Spinal cord (tissue), 10 donors: ENCODE results near the gene MYD88. TPM values are rescaled to one million over a fixed set of nuclear protein-coding genes. Genes with fewer than 3 reads are reported as not detected.
"Not testable (repeated sequence)": the region's sequence is repeated elsewhere in the genome, so short reads cannot be mapped to it uniquely, and the experiment has no call there.

ENCODE experiments used
- DNase-seq, 6 donors: peaks; one replicate each; pipeline versions ENCODE4 v3.0.0 to v3.0.0-alpha.2; 2013 to 2015; ENCODE audit warnings: low spot score in 6 of 6, low read depth in 4 of 6
- H3K27ac ChIP-seq: one replicate; pipeline ENCODE4 v1.5.1; 2013; ENCODE audit warnings: low read depth, low read length, control low read depth
- H3K27me3 ChIP-seq: one replicate; pipeline ENCODE4 v1.6.1; 2013; ENCODE audit warnings: low read length; ENCODE audit not compliant: control insufficient read depth, insufficient read depth
- H3K36me3 ChIP-seq: one replicate; pipeline ENCODE4 v1.6.1; 2013; ENCODE audit warnings: low read length; ENCODE audit not compliant: control insufficient read depth, insufficient read depth
- H3K4me1 ChIP-seq: one replicate; pipeline ENCODE4 v1.6.1; 2013; ENCODE audit warnings: low read length; ENCODE audit not compliant: control insufficient read depth, insufficient read depth
- H3K4me3 ChIP-seq: one replicate; pipeline ENCODE4 v1.5.1; 2013; ENCODE audit warnings: low read depth, low read length, control low read depth
- H3K9me3 ChIP-seq: one replicate; pipeline ENCODE4 v1.6.1; 2013; ENCODE audit warnings: low read length; ENCODE audit not compliant: control insufficient read depth, insufficient read depth
- WGBS: methylation state at CpG from one replicate; pipeline ENCODE4 v1.1.5; 2013; ENCODE audit warnings: missing lambda C conversion rate; ENCODE audit not compliant: insufficient coverage; 5-methylcytosine and 5-hydroxymethylcytosine counted together
- polyA plus RNA-seq, 2 donors: library from polyadenylated mRNA; unstranded; fragments of 120-200 nt; gene quantifications; one replicate each; pipeline ENCODE4 v1.2.1, GENCODE V29; 2013; ENCODE audit not compliant: insufficient read length in 2 of 2
- total RNA-seq, 2 donors: library from RNA; depleted of rRNA in 1 of 2; stranded (reverse); fragments of 120-200 nt in 1 of 2; fragments of >200 nt in 1 of 2; gene quantifications; one replicate each; pipeline versions ENCODE4 v1.2.3 to v1.2.4, GENCODE V29; 2013 to 2014
- donor health status: healthy.

Gene MYD88
- total and polyA plus RNA-seq, 4 donors, result 5.1 to 22.2 (median 15.4) TPM

DNA sequence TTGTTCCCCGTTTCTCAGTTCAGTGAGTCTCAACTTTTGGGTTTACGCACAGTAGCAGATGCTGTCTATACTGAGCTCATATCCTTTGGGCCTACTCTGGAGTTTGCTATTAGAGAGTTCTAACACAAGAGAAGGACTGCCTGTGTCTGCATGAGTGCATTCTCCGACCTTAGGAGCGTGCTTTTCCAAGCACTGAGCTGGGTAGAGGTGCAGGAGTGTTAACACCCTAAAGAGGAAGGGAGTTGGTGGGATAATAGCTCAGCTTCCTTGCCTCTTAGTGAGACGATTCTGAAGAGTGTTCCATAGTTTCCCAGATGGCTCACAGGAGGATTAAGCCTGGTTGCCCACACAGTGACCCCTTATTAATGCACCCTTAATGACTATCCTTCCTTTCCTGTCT is 20.0 kb downstream of the MYD88 start:
- Histone ChIP-seq H3K4me1 (no peaks in the 10 kb centered on the region), H3K4me3 (no peak overlapping the region), H3K27ac (no peak overlapping the region), H3K27me3 (no peaks in the 10 kb centered on the region), H3K36me3 (no peaks in the 10 kb centered on the region), H3K9me3 (no peaks in the 10 kb centered on the region)
- WGBS, result 78% methylated on average over 5 of the region's 5 CpGs
- no peak for DNase-seq

DNA sequence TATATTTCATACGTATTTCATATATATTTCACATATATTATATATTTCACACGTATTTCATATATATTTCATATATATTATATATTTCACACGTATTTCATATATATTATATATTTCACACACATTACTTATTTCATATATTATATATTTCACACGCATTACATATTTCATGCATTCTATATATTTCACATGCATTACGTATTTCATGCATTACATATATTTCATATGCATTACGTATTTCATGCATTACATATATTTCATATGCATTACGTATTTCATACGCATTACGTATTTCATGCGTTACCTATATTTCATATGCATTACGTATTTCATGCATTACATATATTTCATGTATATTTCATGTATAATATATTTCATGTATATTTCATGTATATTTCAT is 22.2 kb downstream of the MYD88 start:
- H3K36me3 ChIP-seq, H3K9me3 ChIP-seq, H3K4me1 ChIP-seq, H3K4me3 ChIP-seq, DNase-seq, H3K27me3 ChIP-seq, H3K27ac ChIP-seq: not testable (repeated sequence)
- WGBS, result 100% methylated on average over 2 of the region's 11 CpGs

GRCh38 chr3:38163117-38163840 is 24.8 kb downstream of the MYD88 start:
- DNase-seq, result no peak
- Histone ChIP-seq H3K36me3 (no peaks in the 10 kb centered on the region), H3K4me3 (no peak overlapping the region), H3K27ac (no peak overlapping the region), H3K4me1 (peaks cover 13% of the 10 kb centered on the region), H3K27me3 (no peaks in the 10 kb centered on the region), H3K9me3 (no peaks in the 10 kb centered on the region)
- 95% methylated on average over 4 of the region's 12 CpGs for WGBS

- H3K4me3 ChIP-seq, result peak overlapping the region; percentile 91
These were observed 25.6 kb downstream of the MYD88 start for GRCh38 chr3:38163841-38164642.

GRCh38 chr3:38164643-38164951 is 26.1 kb downstream of the MYD88 start:
- Histone ChIP-seq H3K9me3 (no peaks in the 10 kb centered on the region), H3K4me1 (peaks cover 13% of the 10 kb centered on the region), H3K27ac (peak overlapping the region; percentile 97), H3K4me3 (peak overlapping the region; percentile 91), H3K27me3 (no peaks in the 10 kb centered on the region), H3K36me3 (no peaks in the 10 kb centered on the region)
- DNase-seq, result no peak
- 5% methylated on average over 16 of the region's 17 CpGs for WGBS

More at GRCh38 chr3:38163841-38164642, 25.6 kb downstream of the MYD88 start:
- no peaks in the 10 kb centered on the region for H3K9me3 ChIP-seq
- H3K4me1 ChIP-seq, result peaks cover 13% of the 10 kb centered on the region
- peak overlapping the region; percentile 97 for H3K27ac ChIP-seq
- no peaks in the 10 kb centered on the region for H3K36me3 ChIP-seq
- DNase-seq, result peak in 1 of 6 donors; percentile 24
- H3K27me3 ChIP-seq, result no peaks in the 10 kb centered on the region
- 65% methylated on average over 22 of the region's 24 CpGs for WGBS

DNA sequence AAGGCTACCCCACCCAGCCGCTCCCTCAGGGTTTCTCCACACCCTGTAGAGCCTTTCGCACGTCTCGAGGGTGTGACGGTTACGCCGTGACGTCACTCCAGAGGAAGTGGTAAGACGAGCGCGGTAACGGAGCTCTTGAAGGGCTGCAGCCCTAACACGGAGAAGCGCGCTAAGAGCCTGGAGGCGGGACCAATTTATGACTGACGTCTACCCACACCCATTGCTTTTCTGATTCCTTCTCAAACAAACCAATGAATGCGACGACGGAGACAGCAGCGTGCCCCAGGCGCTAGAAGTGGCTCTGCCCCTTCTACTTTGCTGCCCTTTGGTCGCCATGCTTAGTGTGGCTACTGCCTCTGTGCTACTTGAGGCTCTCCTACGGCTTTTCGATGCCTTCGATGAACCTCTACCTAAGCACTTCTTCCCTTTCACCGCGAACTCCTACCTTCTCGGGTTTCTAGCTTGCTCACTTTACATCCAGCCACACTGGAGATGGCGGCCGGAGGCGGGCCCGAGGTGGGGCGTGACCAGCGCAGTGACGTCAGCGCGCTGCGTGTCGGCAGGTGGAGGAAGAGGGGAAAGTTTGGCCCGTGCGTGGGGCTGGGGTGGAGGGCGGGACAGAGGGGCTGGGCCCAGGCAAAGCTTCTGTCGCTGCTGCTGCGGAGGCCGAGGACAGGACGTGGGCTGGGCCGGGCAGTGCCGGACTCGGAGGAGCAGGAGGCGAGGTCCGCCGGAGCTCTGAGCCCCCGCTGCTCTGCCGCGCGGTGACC is 26.7 kb downstream of the MYD88 start, which contains the start of gene OXSR1:
TSS of gene OXSR1 (plus strand) at position 586 of the 770 bp plus-strand sequence. CDS start 340 bp downstream, outside the sequence.
- no peaks in the 10 kb centered on the region for H3K9me3 ChIP-seq
- peak within 1 kb of the TSS; percentile 91 for H3K4me3 ChIP-seq
- no peaks in the 10 kb centered on the region for H3K27me3 ChIP-seq
- DNase-seq, result peak; percentile 97 to 100 (median 98)
- peaks cover 13% of the 10 kb centered on the region for H3K4me1 ChIP-seq
- H3K36me3 ChIP-seq, result no peaks in the 10 kb centered on the region
- H3K27ac ChIP-seq, result peak within 1 kb of the TSS; percentile 97
- under 1% methylated on average over 57 of the region's 57 CpGs for WGBS

DNA sequence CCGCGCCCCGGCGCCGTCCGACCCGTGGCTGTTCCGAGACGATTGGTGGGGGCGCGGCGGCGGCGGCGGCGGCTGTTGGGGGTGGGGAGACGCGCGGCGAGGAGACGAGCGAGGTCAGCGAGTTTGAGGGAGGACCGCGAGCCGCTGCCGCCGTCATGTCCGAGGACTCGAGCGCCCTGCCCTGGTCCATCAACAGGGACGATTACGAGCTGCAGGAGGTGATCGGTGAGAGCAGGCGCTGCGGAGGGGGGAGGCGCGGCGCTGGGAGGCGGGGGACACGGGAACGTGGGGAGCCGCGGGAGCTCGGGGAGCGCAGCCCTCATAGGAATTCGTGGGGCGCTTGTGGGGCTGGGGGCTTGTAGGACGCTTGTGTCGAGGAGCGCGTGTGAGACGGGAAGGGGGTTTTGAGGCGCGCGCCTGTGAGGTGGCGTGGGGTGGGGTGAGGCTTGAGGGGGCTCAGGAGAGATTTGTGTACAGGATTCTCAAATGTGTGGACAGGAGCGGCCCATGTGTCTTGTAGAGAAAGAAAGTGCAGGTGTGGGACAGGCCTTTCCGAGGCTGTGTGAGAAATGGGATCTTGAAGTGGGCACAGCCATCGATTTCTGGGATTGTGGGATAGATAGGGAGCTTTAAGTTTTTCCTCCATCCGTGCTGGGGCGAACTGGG is 27.4 kb downstream of the MYD88 start:
- 0% methylated on average over 58 of the region's 62 CpGs for WGBS
- Histone ChIP-seq H3K27ac (peak overlapping the region; percentile 97), H3K9me3 (no peaks in the 10 kb centered on the region), H3K36me3 (no peaks in the 10 kb centered on the region), H3K27me3 (no peaks in the 10 kb centered on the region), H3K4me1 (peaks cover 13% of the 10 kb centered on the region), H3K4me3 (peak overlapping the region; percentile 91)
- peak in 1 of 6 donors; percentile 13 for DNase-seq

DNA sequence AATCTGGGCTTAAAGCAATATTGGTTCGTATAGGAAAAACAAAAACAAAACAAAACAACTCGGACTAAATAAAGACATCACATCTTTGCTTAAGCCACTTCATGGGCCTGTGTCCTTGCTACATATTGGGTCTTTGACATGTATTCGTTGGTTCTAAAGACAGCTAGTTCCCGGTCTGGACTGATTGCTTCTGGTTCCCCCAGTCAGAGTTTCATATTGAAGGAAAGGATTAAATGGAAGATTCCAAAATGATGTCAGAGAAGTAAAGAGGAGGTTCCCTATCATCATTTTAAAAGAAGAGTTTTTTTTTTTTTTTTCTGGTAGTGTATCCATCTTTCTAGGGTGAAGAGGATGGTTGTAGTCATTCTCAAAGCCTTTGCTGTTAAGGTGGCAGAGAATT is 29.1 kb downstream of the MYD88 start:
- H3K4me1 ChIP-seq, result peaks cover 13% of the 10 kb centered on the region
- H3K36me3 ChIP-seq, result no peaks in the 10 kb centered on the region
- WGBS, result 92% methylated on average over 2 of the region's 4 CpGs
- no peak for DNase-seq
- no peak overlapping the region for H3K27ac ChIP-seq
- no peak overlapping the region for H3K4me3 ChIP-seq
- H3K27me3 ChIP-seq, result no peaks in the 10 kb centered on the region
- H3K9me3 ChIP-seq, result no peaks in the 10 kb centered on the region
